ENCODE measurements around the gene PDGFRA. TPM values are rescaled to one million over a fixed set of nuclear protein-coding genes. Genes with fewer than 3 reads are reported as not detected.

PDGFRA gene
- total and polyA plus RNA-seq, 8 donors, result 8.2 to 371 (median 52.4) TPM

DNA sequence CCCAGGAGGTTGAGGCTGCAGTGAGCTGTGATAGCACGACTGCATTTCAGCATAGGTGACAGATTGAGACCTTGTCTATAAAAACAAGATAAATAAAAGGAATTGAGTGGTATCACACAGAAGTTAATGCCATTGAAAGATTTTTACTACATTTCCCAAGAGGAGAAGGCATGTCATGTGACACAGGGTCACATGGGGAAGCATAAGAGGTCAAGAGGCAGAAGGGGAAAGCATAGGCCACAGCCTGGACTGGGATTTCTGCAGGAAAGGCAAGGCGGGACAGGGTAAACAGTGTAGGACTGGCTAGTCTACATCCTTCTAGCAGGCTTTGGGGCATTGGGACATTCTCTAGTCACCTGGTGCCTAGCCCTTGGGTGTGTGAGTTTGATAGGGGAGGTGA is 88.6 kb downstream of the PDGFRA start:
- WGBS, 5 donors, result 68 to 91% (median 89%) methylated on average over 2 of the region's 2 CpGs

DNA sequence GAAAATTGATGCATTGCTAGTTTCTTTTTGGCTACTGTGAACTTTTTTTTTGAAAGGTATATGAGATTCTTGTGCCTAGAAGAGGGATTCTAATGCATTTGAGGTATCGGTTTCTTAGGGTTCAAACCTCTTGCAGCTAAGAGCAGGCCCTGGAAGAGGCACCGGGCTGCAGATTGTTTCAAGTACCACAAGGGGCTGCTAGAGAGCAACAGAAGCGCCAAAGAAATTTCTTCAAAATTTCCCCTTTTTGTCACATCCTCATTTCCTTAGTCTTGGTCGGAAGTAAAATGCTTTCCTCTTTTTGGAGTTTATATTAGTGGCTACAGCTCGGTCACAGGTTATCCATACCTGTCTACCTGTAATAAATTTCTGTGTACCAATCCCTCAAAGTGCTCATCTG is 89.8 kb downstream of the PDGFRA start:
- intact Hi-C loops (cut with DNase I; ENCODE audit: low total_unique reads), result loop anchor here (10.0 kb wide), 1 partner anchor 646 kb away; no protein-coding TSS in a partner anchor
- no peaks in the 10 kb centered on the region for H3K36me3 ChIP-seq
- no peak overlapping the region for H3K4me3 ChIP-seq
- H3K27ac ChIP-seq, result no peak overlapping the region
- H3K9me3 ChIP-seq, result no peaks in the 10 kb centered on the region
- DNase-seq, result peak in 1 of 2 donors; percentile 58
- 34 to 44% (median 37%) methylated on average over 5 of the region's 5 CpGs for WGBS, 5 donors
- H3K27me3 ChIP-seq, result no peaks in the 10 kb centered on the region
- TF ChIP-seq, protein P1, sequence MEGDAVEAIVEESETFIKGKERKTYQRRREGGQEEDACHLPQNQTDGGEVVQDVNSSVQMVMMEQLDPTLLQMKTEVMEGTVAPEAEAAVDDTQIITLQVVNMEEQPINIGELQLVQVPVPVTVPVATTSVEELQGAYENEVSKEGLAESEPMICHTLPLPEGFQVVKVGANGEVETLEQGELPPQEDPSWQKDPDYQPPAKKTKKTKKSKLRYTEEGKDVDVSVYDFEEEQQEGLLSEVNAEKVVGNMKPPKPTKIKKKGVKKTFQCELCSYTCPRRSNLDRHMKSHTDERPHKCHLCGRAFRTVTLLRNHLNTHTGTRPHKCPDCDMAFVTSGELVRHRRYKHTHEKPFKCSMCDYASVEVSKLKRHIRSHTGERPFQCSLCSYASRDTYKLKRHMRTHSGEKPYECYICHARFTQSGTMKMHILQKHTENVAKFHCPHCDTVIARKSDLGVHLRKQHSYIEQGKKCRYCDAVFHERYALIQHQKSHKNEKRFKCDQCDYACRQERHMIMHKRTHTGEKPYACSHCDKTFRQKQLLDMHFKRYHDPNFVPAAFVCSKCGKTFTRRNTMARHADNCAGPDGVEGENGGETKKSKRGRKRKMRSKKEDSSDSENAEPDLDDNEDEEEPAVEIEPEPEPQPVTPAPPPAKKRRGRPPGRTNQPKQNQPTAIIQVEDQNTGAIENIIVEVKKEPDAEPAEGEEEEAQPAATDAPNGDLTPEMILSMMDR (IDR thresholded peaks at IDR 0.05), result peak in 4 of 7 experiments; percentile 21 to 53 (median 49)
- TF ChIP-seq POLR2AphosphoS5 (IDR thresholded peaks at IDR 0.05) (no peak), POLR2A (IDR thresholded peaks at IDR 0.05) (no peak), EP300 (IDR thresholded peaks at IDR 0.05) (no peak)
- H3K4me1 ChIP-seq, result no peaks in the 10 kb centered on the region

More for the DNA sequence above, 88.6 kb downstream of the PDGFRA start:
- no peak for TF ChIP-seq POLR2AphosphoS5 (IDR thresholded peaks at IDR 0.05)
- TF ChIP-seq, protein P1 (IDR thresholded peaks at IDR 0.05), result no peak
- Histone ChIP-seq H3K9me3 (no peaks in the 10 kb centered on the region), H3K4me1 (no peaks in the 10 kb centered on the region), H3K36me3 (no peaks in the 10 kb centered on the region), H3K4me3 (no peak overlapping the region), H3K27me3 (no peaks in the 10 kb centered on the region), H3K27ac (no peak overlapping the region)
- intact Hi-C loops (cut with DNase I; ENCODE audit: low total_unique reads), result loop anchor here (10.0 kb wide), 1 partner anchor 647 kb away; no protein-coding TSS in a partner anchor
- no peak for DNase-seq

DNA sequence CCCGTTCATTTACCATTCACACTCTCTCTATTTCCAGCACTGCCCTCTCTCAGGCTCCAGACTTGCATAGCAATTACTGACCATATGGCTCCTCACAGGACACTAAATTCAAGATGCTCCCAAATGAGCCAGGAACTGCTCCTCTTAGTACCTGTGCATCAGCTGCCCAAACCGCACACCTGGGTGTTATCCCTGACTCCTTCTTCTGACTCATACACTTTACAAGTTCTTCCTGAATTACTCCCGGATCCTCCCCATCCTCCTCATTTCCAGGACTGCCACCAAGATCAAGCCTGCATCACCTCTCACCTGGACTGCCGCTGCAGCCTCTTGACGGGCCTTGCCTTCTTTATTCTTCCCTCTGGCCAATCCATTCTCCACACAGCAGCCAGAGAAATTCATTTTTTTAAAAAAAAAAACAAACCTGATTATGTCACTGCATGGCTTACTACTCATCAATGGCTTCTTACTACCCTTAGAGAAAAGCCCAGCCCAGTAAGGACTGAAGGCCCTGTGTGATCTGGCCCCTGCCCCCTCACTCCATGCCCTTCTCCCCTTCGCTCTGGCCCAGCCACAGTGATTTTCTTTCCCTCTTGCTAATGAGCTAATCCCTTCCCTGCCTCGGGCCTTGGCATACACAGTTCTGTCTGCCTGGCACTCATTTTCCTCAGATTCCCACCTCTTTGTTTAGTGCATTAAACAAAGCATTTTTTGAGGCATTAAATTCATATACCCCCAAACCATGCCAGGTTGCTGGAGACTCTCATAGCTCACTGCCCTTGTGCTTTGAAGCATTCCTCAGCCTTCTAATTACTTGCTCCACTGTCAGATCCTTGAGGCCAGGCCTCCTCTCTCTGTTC is 92.0 kb downstream of the PDGFRA start:
- 82 to 86% (median 84%) methylated on average over 7 of the region's 7 CpGs for WGBS, 5 donors
- DNase-seq, result no peak

DNA sequence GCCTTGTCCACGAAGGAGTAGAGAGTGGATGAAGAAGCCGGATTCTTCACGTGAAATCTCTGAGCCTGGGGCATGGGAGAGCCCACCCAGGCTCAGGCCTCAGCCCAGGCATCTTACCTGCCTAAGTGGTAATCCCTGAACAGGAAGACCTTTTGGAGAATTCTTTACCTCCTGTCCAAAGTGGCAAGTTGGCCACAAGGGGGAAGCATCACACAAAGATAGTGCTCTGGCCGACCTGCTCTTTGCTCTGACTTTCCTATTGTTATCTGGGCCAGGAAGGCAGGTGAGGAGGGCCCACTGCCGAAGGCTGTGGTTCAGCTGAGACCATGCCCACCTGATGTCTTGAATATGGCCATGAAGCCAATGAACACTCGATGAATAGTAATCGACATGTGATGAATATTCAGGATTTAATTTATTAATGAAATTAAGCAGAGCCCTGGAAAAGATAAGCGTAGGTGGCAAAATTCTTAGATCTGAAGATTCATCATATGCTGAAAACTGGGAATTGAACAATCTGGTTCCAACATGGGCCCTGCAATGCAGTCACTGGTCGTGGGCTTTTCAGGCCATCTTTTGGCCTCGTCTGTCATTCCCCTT is 93.8 kb downstream of the PDGFRA start:
- peak; percentile 81 to 88 for DNase-seq
- intact Hi-C loops (cut with DNase I; ENCODE audit: low total_unique reads), result no loop called here

More for the DNA sequence above, 92.0 kb downstream of the PDGFRA start:
- H3K27ac ChIP-seq, result no peak overlapping the region
- intact Hi-C loops (cut with DNase I; ENCODE audit: low total_unique reads), result no loop called here
- TF ChIP-seq POLR2AphosphoS5 (IDR thresholded peaks at IDR 0.05), result no peak
- TF ChIP-seq POLR2A (IDR thresholded peaks at IDR 0.05), result no peak
- H3K27me3 ChIP-seq, result no peaks in the 10 kb centered on the region
- H3K4me1 ChIP-seq, result no peaks in the 10 kb centered on the region
- H3K36me3 ChIP-seq, result no peaks in the 10 kb centered on the region
- no peaks in the 10 kb centered on the region for H3K9me3 ChIP-seq
- H3K4me3 ChIP-seq, result no peak overlapping the region

More for the DNA sequence above, 93.8 kb downstream of the PDGFRA start:
- Histone ChIP-seq H3K4me3 (no peak overlapping the region), H3K4me1 (no peaks in the 10 kb centered on the region), H3K27ac (no peak overlapping the region), H3K9me3 (no peaks in the 10 kb centered on the region), H3K27me3 (no peaks in the 10 kb centered on the region), H3K36me3 (no peaks in the 10 kb centered on the region)
- peak in 1 of 3 donors; percentile 8 for TF ChIP-seq POLR2AphosphoS5 (IDR thresholded peaks at IDR 0.05)
- no peak for TF ChIP-seq POLR2A (IDR thresholded peaks at IDR 0.05)
- TF ChIP-seq, protein P1 (IDR thresholded peaks at IDR 0.05), result peak in 5 of 7 experiments; percentile 40 to 70 (median 54)
- WGBS, 5 donors, result 34 to 41% (median 38%) methylated on average over 10 of the region's 10 CpGs

Data from stomach (tissue), 9 donors.